Endothelial cell (in vitro differentiated cells): ENCODE data around the gene FBL. TPM values are rescaled to one million over a fixed set of nuclear protein-coding genes. Genes with fewer than 3 reads are reported as not detected.
"Not testable (repeated sequence)": the region's sequence is repeated elsewhere in the genome, so short reads cannot be mapped to it uniquely, and the experiment has no call there.

Source experiments
- DNase-seq: peaks from one replicate; pipeline ENCODE4 v3.0.0; 2021; ENCODE audit warnings: low spot score
- H3K27ac Mint-ChIP-seq: one replicate; pipeline ENCODE4 v1.8.0; 2021; ENCODE audit warnings: mixed read lengths, inconsistent platforms; ENCODE audit not compliant: unreplicated experiment
- H3K27me3 Mint-ChIP-seq: one replicate; pipeline ENCODE4 v1.8.0; 2021; ENCODE audit warnings: mild to moderate bottlenecking, moderate library complexity, mixed read lengths, inconsistent platforms; ENCODE audit not compliant: unreplicated experiment
- H3K36me3 Mint-ChIP-seq: one replicate; pipeline ENCODE4 v1.8.0; 2021; ENCODE audit warnings: mild to moderate bottlenecking, low read depth, mixed read lengths, inconsistent platforms; ENCODE audit not compliant: unreplicated experiment
- H3K4me1 Mint-ChIP-seq: one replicate; pipeline ENCODE4 v1.8.0; 2021; ENCODE audit warnings: mild to moderate bottlenecking, mixed read lengths, inconsistent platforms; ENCODE audit not compliant: unreplicated experiment
- H3K4me3 Mint-ChIP-seq: one replicate; pipeline ENCODE4 v1.8.0; 2021; ENCODE audit warnings: mild to moderate bottlenecking, mixed read lengths, inconsistent platforms; ENCODE audit not compliant: unreplicated experiment
- H3K9me3 Mint-ChIP-seq: one replicate; pipeline ENCODE4 v1.8.0; 2021; ENCODE audit warnings: mixed read lengths, inconsistent platforms; ENCODE audit not compliant: unreplicated experiment
- total RNA-seq: library from RNA; stranded (reverse); fragmentation: NEBNext Ultra II Directional; extraction: Animal tissue kit (Norgen Biotek cat#: 25700); gene quantifications from one replicate; pipeline ENCODE4 v1.2.1, GENCODE V29; 2021; ENCODE audit not compliant: unreplicated experiment
- TF ChIP-seq, protein P1 (sequence below): fragments of 200-600 bp; sonication (generic); IDR thresholded peaks from one replicate; pipeline ENCODE4 v1.5.0; 2021; ENCODE audit warnings: antibody characterized with exemption; ENCODE audit not compliant: unreplicated experiment

Gene FBL
- total RNA-seq, 1 donor from 2014 or later, result 271 TPM

DNA sequence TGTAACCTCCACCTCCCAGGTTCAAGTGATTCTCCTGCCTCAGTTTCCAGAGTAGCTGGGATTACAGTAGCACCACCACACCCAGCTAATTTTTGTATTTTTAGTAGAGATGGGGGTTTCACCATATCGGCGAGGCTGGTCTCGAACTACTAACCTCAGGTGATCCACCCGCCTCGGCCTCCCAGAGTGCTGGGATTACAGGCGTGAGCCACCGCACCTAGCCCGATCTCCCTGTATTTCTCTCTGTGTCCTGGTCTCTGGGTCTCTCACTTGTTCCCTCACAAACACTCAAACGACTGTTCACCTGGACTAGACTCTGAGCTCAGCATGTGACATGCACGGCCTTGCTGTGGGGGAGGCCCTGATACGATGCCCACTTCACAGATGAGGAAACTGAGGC lies 32.7 kb upstream of the FBL start:
- not testable (repeated sequence) for H3K9me3 Mint-ChIP-seq, H3K4me1 Mint-ChIP-seq, DNase-seq, H3K27ac Mint-ChIP-seq, H3K36me3 Mint-ChIP-seq, H3K4me3 Mint-ChIP-seq, H3K27me3 Mint-ChIP-seq

DNA sequence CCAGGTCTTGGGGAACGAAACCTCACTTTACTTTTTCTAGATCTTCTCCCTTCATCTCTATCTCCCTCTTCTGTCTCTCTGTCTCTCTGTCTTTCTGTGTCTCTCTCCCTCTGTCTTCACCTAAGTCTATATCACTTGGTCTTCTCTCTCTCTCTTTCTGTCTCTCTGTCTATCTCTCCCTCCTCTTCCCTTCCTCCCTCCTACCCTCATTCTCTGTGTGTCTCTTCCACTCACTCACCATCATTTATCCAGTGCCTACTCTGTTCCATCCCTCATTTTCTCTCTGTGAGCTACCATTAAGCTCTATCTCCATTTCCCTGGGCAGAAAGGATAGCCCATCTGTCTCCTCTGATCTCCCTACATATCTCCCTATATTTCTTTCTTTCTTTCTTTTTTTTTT lies 32.2 kb upstream of the FBL start:
- H3K9me3 Mint-ChIP-seq, result no peaks in the 10 kb centered on the region
- peaks cover 7% of the 10 kb centered on the region for H3K27me3 Mint-ChIP-seq
- DNase-seq, result no peak
- H3K27ac Mint-ChIP-seq, result no peak overlapping the region
- TF ChIP-seq, protein P1, sequence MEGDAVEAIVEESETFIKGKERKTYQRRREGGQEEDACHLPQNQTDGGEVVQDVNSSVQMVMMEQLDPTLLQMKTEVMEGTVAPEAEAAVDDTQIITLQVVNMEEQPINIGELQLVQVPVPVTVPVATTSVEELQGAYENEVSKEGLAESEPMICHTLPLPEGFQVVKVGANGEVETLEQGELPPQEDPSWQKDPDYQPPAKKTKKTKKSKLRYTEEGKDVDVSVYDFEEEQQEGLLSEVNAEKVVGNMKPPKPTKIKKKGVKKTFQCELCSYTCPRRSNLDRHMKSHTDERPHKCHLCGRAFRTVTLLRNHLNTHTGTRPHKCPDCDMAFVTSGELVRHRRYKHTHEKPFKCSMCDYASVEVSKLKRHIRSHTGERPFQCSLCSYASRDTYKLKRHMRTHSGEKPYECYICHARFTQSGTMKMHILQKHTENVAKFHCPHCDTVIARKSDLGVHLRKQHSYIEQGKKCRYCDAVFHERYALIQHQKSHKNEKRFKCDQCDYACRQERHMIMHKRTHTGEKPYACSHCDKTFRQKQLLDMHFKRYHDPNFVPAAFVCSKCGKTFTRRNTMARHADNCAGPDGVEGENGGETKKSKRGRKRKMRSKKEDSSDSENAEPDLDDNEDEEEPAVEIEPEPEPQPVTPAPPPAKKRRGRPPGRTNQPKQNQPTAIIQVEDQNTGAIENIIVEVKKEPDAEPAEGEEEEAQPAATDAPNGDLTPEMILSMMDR, result no peak
- H3K4me1 Mint-ChIP-seq, result no peaks in the 10 kb centered on the region
- no peak overlapping the region for H3K4me3 Mint-ChIP-seq
- H3K36me3 Mint-ChIP-seq, result no peaks in the 10 kb centered on the region

DNA sequence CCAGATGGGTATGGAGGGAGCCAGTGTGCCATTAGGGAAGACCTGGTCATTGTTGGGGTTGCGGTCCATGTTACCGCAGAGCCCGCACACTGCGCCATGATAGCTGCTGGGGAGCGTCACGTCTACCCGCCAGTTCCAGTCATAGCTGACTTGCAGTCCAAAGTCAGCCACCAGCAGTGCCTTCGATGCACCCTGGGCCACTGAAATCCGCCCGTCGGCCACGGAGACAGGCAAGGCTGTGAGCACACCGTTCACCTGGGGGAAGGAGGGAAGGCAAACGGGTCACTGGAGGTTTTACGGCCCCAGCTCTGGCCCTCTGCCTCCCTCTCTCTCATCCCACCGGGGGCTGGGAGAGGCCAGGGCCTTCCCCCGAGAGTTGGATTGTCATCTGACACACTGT lies 31.8 kb upstream of the FBL start:
- not testable (repeated sequence) for H3K27me3 Mint-ChIP-seq, H3K27ac Mint-ChIP-seq, H3K4me3 Mint-ChIP-seq, DNase-seq, H3K4me1 Mint-ChIP-seq, H3K9me3 Mint-ChIP-seq, H3K36me3 Mint-ChIP-seq

DNA sequence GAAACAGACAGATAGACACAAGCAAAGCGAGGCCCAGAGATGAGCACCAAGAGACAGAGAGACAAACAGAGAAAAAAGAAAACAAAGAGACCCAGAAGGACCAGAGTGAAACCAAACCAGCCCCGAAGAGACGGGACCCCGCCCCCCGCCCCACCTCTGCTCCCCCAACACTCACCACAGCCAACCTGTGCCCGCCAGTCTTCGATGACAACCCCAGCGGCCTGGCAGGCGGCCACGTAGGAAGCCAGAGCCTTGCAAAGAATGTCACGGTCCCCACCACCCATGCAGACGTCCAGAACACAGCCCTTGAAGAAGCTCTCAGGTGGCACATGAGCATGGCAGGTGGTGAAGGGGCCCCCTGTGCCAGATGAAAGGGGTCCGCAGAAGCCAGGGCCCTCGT lies 31.3 kb upstream of the FBL start:
- not testable (repeated sequence) for H3K27me3 Mint-ChIP-seq, H3K4me1 Mint-ChIP-seq, H3K4me3 Mint-ChIP-seq, H3K27ac Mint-ChIP-seq, H3K9me3 Mint-ChIP-seq, H3K36me3 Mint-ChIP-seq, DNase-seq

DNA sequence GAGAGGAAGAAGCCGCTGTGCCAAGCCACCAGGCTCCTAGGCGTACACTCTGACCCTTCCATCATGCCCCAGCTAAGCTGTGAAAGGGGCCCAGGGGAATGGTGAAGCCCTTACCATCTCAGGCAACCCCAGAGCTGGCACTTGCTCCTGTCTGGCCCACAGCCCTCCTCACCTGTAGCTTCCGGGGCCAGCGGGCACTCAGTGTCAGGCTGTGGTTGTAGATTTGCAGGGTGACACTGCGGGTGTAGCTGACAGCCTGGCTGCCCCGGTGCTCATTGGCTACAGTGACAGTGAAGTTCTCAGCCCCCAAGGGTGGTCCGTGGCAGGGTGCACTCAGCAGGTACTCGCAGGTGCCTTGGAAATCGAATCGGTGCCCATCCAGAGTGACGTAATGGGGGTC lies 30.3 kb upstream of the FBL start:
- H3K27me3 Mint-ChIP-seq, DNase-seq, H3K9me3 Mint-ChIP-seq, H3K4me1 Mint-ChIP-seq, H3K4me3 Mint-ChIP-seq, H3K36me3 Mint-ChIP-seq, H3K27ac Mint-ChIP-seq: not testable (repeated sequence)

DNA sequence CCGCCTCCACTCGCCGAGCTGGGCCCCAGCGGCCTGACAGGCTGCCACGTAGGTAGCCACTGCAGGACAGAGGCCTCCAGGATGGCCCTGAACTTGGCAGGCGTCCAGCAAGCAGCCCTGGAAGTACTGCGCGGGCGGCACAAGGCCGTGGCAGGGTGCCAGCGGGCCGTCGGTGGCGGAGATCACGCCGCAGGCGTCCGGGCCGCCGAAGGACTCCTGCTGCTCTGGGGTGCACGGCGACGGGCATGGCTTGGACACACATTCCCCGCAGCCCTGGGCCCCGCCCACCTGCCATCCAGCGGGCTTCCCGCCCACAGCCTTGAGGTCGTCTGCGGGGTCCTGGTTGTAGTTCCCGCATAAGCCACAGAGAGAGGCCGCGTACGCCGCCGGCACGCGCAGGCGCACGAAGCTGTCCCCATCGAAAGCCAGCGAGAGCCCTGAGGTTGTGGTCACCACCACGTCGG lies 29.3 kb upstream of the FBL start:
- H3K27ac Mint-ChIP-seq, H3K9me3 Mint-ChIP-seq, H3K36me3 Mint-ChIP-seq, H3K27me3 Mint-ChIP-seq, H3K4me3 Mint-ChIP-seq, H3K4me1 Mint-ChIP-seq, DNase-seq: not testable (repeated sequence)

DNA sequence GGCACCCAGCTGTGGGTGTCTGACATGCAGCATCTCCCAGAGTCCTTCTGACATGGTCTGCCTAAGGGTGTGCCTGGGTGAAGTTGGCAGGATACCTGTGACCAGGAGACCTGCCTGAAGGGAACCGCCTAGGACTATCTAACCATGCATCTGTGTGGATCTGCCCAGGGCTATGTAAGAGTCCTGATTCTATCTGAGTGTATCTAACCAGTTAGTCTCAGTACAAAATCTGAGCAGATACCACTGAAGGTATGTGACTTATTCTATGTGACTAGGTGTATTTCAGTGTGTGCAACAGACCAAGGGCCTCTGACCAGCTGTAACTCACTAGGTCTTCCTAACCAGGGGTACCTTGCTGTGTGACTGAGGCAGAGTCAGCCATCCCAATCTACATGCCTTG lies 28.2 kb upstream of the FBL start:
- H3K27ac Mint-ChIP-seq, result no peak overlapping the region
- no peaks in the 10 kb centered on the region for H3K36me3 Mint-ChIP-seq
- DNase-seq, result no peak
- TF ChIP-seq, protein P1, result no peak
- peaks cover 5% of the 10 kb centered on the region for H3K4me1 Mint-ChIP-seq
- no peaks in the 10 kb centered on the region for H3K9me3 Mint-ChIP-seq
- H3K4me3 Mint-ChIP-seq, result no peak overlapping the region
- peaks cover 8% of the 10 kb centered on the region for H3K27me3 Mint-ChIP-seq

DNA sequence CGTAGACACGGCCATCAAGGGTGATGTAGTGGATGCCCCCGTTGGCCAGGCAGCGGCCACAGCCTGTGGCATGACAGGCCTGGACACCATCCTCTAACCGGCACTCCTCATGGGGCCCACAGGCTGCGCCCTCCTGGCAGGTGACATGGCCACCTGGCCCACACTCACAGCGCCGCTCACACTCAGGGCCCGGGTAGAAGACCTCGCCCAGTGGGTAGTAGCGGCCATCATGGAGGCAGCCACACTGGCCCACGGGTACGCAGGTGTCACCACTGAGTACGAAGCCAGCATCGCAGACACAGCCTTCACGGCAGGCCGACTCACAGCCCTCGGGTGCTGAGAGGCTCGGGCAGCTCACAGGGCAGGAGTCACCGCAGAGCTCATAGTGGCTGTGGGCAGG lies 27.2 kb upstream of the FBL start:
- peaks cover 6% of the 10 kb centered on the region for H3K27me3 Mint-ChIP-seq
- no peaks in the 10 kb centered on the region for H3K36me3 Mint-ChIP-seq
- H3K9me3 Mint-ChIP-seq, result no peaks in the 10 kb centered on the region
- TF ChIP-seq, protein P1, result no peak
- no peak overlapping the region for H3K27ac Mint-ChIP-seq
- no peak for DNase-seq
- peaks cover 5% of the 10 kb centered on the region for H3K4me1 Mint-ChIP-seq
- H3K4me3 Mint-ChIP-seq, result no peak overlapping the region
